ENCODE data around the gene PPP1R14D.

The PPP1R14D gene

DNA sequence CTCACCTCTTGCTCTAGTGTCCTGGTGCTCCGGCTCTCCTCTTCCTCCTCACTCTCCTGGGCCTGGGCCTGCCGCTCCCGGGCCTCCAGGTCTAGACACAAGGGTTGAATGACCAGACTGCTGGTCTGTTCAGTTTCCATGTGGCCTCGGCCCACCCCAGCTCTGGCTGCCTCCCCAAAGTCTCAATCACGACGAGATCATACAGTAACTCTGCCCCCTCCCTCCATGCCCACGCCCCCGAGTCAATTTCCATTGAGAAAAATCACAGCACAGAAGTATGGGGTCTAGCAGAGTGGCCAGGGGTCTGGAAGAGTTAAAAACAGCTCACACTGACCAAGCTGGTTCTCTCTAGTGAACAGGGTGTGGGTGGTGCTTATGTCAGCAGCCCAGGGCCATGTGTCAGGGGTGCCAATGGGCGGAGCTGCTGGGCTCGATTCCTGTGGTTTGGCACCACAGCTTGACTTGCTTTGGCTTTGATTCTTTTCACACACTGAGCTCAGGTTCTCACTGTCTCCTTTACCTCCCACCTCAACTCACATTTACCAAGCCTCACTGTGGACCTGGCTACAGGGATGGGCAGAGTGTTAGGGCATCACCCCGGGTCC, 51.9 kb downstream of the PPP1R14D start:
- DNase-seq: no peak

- no peak for DNase-seq
Measured at GRCh38 chr15:40775740-40776536, 52.6 kb downstream of the PPP1R14D start.

DNA sequence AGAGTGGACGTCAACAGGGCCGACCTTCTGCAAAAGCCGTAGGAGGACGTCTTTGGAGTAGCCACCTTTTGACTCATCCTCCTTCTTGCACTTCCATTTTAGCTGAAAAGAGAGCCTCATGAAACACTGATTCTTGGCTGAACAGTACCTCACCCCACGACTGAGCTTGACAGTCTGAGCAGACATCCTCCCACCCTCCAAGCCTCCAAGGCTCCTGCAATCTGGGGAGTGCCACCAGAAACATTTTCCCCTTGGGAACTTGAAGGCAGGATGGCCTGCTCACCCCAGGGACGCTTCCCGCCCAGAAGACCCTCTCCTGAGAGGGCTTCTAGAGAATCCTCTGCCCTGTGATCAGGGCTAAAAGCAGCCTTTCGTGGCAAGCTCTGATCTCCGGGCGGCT, 53.5 kb downstream of the PPP1R14D start:
- no peak for DNase-seq

DNA sequence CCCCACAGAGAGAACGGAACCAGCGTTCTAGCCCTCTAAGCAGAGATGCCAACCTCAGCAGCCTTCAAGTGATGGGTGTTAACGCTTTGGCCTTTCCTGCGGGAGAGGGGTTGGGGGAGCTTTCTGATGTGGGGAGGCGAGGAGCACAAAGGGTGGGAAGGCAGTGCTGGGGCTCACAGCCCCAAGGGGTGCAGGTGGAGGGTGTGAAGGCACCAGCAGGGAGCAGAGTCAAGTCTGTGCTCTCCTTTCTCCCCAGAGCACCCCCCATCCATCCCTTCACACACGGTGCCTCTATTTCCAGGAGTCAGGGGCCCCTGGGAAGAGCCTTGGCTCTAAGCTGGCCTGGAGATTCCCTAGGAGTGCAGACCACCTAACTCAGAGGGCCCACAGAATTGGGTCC, 54.6 kb downstream of the PPP1R14D start:
- no peak for DNase-seq

GRCh38 chr15:40773496-40773895, 55.0 kb downstream of the PPP1R14D start:
- DNase-seq: no peak

GRCh38 chr15:40772014-40772413, 56.5 kb downstream of the PPP1R14D start:
- no peak for DNase-seq

GRCh38 chr15:40771242-40771641, 57.3 kb downstream of the PPP1R14D start:
- no peak for DNase-seq

DNA sequence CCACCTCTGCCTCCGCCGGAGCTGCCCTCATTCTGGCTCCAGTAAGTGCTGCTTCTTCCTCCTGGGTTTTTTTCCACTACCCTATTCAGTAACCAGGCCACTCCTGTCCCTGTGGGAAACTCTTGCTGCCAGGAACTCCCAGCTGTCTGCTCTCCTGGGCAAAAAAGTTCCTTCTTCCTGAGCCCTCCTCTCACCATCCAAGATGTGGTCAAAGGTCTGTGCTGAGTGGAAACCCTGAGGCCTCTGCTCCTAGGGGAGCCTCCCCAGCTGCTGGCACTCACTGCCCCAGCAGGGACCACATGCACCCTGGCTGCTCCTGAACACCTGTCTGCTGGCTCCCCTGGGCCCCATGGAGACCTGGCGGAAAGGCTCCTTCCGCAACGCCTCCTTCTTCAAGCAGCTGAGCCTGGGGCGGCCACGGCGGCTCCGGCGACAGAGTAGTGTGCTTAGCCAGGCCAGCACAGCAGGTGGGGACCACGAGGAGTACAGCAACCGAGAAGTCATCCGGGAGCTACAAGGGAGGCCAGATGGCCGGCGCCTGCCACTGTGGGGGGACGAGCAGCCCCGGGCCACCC, 58.3 kb downstream of the PPP1R14D start:
- peak; percentile 46 for DNase-seq

- DNase-seq: peak; percentile 74
Measured at GRCh38 chr15:40769274-40770146, 59.0 kb downstream of the PPP1R14D start, which contains the start of gene C15orf62. Gene C15orf62, plus strand, starts transcription at chr15:40769980. Its CDS starts 516 bp downstream, at chr15:40770496.

DNA sequence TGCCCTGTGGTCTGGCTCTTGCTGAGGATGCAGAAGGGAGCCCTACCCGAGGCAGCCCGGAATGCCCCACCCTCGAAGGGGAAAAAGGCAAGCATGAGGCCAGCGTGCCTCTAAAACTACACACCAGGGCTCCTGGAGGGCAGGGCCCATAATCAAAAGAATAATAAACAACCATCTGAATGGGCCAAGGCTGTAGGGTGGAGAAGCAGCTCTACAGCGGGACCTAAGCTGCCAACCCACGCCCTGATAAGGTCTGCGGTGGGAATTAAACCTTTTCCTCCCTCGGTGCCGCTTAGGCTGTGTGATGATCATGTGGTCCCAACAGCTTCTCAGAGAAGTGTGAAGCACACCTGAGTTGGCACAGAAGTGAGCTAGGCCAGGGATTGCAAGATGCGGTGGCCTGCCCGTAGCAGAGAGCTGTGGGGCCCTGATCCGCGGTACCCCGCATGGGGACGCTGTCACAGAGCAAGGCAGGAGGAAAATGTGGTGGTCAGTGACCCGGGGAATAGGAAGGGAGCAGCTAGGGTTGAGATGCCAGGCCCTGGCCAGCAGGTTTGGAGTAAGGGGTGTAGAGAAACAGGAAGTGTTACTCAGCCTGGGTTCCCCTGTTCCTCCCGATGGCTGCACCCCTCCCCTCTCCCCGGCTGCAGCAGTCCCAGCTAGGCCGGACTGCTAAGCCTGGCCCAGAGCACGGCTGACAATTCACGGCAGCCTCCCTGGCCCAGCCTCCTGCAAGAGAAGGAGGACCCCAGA, 59.8 kb downstream of the PPP1R14D start:
- no peak for DNase-seq

- no peak for DNase-seq
Measured at GRCh38 chr15:40767838-40768500, 60.5 kb downstream of the PPP1R14D start.

DNA sequence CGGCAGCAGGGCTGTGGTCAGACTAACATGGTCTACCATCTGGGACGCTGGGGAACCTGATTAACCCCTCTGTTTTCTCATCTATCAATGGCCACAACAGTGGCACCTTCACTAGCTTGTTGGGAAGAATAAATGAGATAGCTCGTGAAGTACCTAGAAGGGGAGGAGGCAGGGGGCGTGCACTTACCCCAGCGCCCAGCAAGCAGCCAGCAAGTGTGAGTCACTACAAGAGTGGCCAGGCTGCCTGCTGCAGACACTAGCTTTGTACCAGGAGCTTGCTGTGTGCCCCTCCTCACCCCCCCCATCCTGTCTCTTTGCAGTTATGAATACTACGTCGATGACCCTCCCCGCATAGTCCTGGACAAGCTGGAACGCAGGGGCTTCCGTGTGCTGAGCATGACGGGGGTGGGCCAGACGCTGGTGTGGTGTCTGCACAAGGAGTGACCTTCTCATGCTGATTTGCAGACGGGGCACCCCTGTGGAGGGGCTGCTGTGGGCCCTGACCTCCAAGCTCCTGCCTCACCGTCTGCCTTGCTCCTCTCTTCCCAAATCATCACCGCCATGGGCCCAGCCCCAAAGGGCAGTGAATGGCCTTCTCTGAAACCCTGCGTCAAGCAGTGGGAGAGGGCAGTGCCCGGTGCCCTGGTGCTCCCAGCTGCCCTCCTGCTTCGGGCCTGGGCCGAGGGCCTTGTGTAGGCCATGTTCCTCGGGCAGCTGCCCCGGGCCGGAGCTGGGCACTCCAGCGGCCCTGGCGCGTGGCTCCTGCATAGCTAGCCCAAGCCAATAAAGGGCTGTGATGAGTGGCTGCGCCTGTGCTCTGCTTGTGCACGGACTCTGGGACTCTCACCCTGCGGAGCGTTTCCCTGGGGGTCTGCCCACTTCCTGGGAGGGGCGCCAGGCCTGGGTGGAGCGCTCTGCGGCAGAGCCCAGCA, 61.3 kb downstream of the PPP1R14D start:
- no peak for DNase-seq

GRCh38 chr15:40766194-40766815, 62.2 kb downstream of the PPP1R14D start:
- DNase-seq: no peak
